Measurements from ENCODE around the gene COL15A1.
A peak's percentile ranks its signal among the peaks of the same experiment; 100 is the strongest.

The COL15A1 gene

DNA sequence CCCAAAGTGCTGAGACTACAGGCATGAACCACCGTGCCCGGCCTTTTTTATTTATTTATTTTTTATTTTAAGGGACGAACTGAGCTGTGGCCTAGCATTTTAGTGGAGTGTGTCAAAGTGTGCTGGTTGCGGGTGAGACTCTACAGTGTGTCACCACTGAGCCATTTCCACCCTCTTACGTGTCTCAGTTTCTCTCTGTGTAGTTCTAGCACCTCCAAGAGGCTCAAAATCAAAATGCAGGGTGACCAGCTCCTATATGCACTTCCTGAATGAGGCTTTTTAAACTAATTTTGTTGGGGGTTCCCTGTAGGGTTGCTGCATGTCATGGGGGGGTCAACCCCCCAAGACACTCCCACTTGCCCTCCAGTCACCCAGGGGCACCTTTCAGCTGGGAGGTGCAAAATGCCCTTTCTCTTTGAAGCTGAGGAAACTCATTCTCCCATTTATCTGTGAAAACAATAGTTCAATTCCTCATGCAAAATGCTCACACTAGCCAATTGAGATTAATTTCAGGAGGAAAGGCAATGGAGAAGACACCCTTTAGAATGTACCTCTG lies 69.3 kb downstream of the COL15A1 start:
- TF ChIP-seq, protein P1, sequence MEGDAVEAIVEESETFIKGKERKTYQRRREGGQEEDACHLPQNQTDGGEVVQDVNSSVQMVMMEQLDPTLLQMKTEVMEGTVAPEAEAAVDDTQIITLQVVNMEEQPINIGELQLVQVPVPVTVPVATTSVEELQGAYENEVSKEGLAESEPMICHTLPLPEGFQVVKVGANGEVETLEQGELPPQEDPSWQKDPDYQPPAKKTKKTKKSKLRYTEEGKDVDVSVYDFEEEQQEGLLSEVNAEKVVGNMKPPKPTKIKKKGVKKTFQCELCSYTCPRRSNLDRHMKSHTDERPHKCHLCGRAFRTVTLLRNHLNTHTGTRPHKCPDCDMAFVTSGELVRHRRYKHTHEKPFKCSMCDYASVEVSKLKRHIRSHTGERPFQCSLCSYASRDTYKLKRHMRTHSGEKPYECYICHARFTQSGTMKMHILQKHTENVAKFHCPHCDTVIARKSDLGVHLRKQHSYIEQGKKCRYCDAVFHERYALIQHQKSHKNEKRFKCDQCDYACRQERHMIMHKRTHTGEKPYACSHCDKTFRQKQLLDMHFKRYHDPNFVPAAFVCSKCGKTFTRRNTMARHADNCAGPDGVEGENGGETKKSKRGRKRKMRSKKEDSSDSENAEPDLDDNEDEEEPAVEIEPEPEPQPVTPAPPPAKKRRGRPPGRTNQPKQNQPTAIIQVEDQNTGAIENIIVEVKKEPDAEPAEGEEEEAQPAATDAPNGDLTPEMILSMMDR (IDR thresholded peaks at IDR 0.05; ENCODE audit: insufficient read depth, low read depth, low read length, missing control alignments) = peak; percentile 26
- peak; percentile 27 for DNase-seq (ENCODE audit: low read depth)
- H3K4me3 ChIP-seq (ENCODE audit: low read depth, low read length) = no peak overlapping the region

DNA sequence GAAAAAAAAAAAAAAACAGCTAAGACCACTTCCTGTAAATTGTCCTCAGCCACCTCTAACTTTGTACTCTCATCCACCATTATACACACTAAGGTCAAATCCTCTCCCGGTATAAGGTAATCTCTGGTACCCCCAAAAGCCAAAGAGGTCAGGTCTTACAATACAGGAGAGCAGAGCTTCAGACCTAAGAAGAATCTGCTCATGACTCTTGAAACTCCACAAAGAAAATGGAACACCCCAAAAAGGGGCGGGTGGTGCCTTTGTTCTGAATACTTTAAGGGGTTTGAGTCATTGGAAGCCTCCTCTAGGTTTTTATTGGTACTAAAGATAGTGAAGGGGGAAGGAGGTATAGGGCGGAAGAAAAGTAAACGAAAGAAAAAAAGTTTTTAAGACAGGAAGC lies 69.8 kb downstream of the COL15A1 start:
- TF ChIP-seq, protein P1 (IDR thresholded peaks at IDR 0.05; ENCODE audit: insufficient read depth, low read depth, low read length, missing control alignments) = no peak
- DNase-seq (ENCODE audit: low read depth) = no peak
- H3K4me3 ChIP-seq (ENCODE audit: low read depth, low read length) = no peak overlapping the region

DNA sequence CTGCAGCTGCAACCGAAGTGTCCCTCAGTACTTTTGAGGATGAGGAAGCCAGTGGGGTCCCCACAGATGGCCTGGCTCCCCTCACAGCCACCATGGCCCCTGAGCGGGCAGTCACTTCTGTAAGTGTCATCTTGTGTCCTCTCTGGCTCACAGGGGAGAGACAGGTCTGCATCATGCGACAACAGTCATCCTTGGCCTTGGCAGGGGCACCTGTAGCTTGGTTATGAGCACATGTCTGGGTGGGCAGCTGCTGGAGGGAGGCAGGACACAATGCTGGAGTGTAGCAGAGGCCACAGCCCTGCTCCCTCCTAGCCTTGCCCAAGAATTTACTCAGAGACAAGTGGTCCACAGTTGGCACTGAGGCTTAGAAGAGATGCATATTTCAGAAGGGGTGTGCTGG lies 71.7 kb downstream of the COL15A1 start:
- H3K4me3 ChIP-seq (ENCODE audit: low read depth, low read length) = no peak overlapping the region

DNA sequence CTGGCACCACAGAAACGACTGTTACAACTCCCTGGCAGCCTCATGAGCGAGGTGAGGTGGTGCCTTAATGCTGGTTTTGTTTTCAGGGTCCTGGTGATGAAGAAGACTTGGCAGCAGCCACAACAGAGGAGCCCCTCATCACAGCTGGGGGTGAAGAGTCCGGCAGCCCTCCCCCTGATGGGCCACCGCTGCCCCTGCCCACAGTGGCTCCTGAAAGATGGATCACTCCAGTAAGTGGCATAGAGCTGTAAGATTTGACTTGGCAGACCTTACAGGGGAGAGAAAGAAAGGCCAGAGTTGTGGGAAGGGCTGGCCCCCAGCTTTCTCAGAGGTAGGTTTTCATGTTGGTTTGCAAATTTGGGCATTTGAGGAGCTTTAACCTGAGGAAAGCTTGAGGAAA lies 72.2 kb downstream of the COL15A1 start:
- no peak overlapping the region for H3K4me3 ChIP-seq (ENCODE audit: low read depth, low read length)
- TF ChIP-seq, protein P1 (IDR thresholded peaks at IDR 0.05; ENCODE audit: insufficient read depth, low read depth, low read length, missing control alignments) = no peak
- no peak for DNase-seq (ENCODE audit: low read depth)

More for the DNA sequence above, 71.7 kb downstream of the COL15A1 start:
- DNase-seq (ENCODE audit: low read depth) = no peak
- TF ChIP-seq, protein P1 (IDR thresholded peaks at IDR 0.05; ENCODE audit: insufficient read depth, low read depth, low read length, missing control alignments) = no peak

DNA sequence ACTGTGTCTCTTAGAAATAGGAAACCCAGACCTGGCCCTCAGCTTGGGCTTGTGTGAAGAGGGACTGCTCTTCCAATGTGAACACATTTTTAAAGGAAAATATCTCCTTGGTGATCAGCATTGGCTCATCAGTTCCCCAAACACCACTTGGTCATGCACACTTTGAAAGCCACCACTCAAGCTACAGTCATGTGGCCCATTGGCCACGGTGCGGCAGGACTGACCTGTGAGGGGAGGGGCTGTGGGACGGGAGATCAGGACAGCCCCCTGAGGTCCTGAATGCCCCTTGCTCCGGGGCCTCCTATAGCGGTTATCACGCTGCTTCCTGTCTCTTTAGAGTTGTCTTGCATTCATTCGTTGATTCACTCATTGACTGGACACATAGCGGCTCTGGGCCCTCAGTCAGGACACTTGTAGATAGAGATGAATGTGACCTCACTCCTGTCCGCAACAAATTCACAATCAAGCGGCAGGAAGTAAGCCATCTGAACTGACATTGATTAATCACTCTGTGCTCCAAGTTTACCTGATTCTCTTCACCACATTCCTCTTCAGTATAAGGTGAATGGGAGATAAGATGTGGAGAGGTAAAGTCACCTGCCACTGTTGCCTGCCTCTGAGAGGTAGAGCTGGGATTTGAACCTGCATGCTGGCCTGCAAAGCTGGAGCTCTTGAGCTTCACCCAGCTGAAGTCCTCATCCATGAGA lies 73.1 kb downstream of the COL15A1 start:
- TF ChIP-seq, protein P1 (IDR thresholded peaks at IDR 0.05; ENCODE audit: insufficient read depth, low read depth, low read length, missing control alignments) = no peak
- H3K4me3 ChIP-seq (ENCODE audit: low read depth, low read length) = no peak overlapping the region
- no peak for DNase-seq (ENCODE audit: low read depth)

DNA sequence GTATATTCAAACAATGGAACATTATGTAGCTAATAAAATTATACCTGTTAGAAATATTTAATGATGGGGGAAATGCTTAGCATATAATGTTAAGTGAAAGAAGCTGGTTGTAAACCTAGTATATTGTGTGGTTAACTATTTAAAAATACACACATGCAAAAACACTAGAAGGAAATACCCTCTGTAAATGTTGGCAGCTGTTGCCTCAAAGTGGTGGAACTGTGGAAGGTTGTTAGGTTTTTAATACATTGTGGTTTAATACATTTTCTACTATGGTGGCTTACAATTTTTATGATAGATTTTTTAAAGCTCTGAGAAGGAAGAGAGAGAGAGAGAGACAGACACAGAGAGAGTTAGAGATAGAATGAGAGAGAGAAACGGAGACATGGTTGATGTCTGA lies 74.9 kb downstream of the COL15A1 start:
- DNase-seq (ENCODE audit: low read depth) = no peak
- TF ChIP-seq, protein P1 (IDR thresholded peaks at IDR 0.05; ENCODE audit: insufficient read depth, low read depth, low read length, missing control alignments) = no peak
- H3K4me3 ChIP-seq (ENCODE audit: low read depth, low read length) = no peak overlapping the region
